HepG2 (cell line): Measurements from ENCODE around the gene PTPRM. TPM values are rescaled to one million over a fixed set of nuclear protein-coding genes. Genes with fewer than 3 reads are reported as not detected.
A peak's percentile ranks its signal among the peaks of the same experiment; 100 is the strongest.

Experiments
- AKAP8 ChIP-seq: sonication (generic); formaldehyde crosslinking; IDR thresholded peaks from 2 replicates; pipeline ENCODE4 v1.5.1; 2020; ENCODE audit warnings: mild to moderate bottlenecking, missing genetic modification reagents
- ARID3A ChIP-seq: IDR thresholded peaks from 2 replicates; pipeline ENCODE4 v1.6.1; 2012; ENCODE audit warnings: low read depth, low read length, improper control_type of control experiment
- EP300 ChIP-seq, 3 experiments: sonication (generic) in 1 of 3; formaldehyde crosslinking in 1 of 3; IDR thresholded peaks; 2 replicates each; pipeline versions ENCODE4 v1.5.1 to v1.6.1; 2011 to 2020; ENCODE audit warnings: low read depth in 2 of 3, low read length in 2 of 3, borderline replicate concordance in 1 of 3, improper control_type of control experiment in 1 of 3, mild to moderate bottlenecking in 1 of 3, missing genetic modification reagents in 1 of 3, moderate library complexity in 1 of 3
- FOSL2 ChIP-seq: sonication (generic); formaldehyde crosslinking; IDR thresholded peaks from 2 replicates; pipeline ENCODE4 v1.4.0; 2020; ENCODE audit warnings: missing genetic modification reagents
- FOXP4 ChIP-seq: sonication (generic); formaldehyde crosslinking; IDR thresholded peaks from 2 replicates; pipeline ENCODE4 v1.4.0; 2020; ENCODE audit warnings: missing genetic modification reagents
- MIXL1 ChIP-seq: IDR thresholded peaks from 2 replicates; pipeline ENCODE4 v1.6.1; 2016
- NR2F1 ChIP-seq, 2 experiments: fragments of 450-650 bp in 1 of 2; formaldehyde crosslinking in 1 of 2; IDR thresholded peaks; 2 replicates each; pipeline versions ENCODE4 v1.5.0 to v1.6.1; 2016 to 2020; ENCODE audit warnings: mild to moderate bottlenecking in 1 of 2, missing compliant biosample characterization in 1 of 2, missing genetic modification reagents in 1 of 2, moderate library complexity in 1 of 2
- NR2F2 ChIP-seq: IDR thresholded peaks from 2 replicates; pipeline ENCODE4 v1.6.1; 2012; ENCODE audit warnings: low read depth, inconsistent platforms, borderline replicate concordance
- PAXIP1 ChIP-seq: sonication (generic); formaldehyde crosslinking; conservative IDR thresholded peaks from 2 replicates; pipeline ENCODE4 v1.4.0; 2020; ENCODE audit warnings: mild to moderate bottlenecking, missing genetic modification reagents, moderate library complexity
- POLR2AphosphoS5 ChIP-seq: IDR thresholded peaks from 2 replicates; pipeline ENCODE4 v1.6.1; 2012; ENCODE audit warnings: low read depth, low read length
- RCOR2 ChIP-seq: IDR thresholded peaks from 2 replicates; pipeline ENCODE4 v1.6.1; 2016; ENCODE audit warnings: missing biosample characterization, missing genetic modification reagents
- RFXANK ChIP-seq: IDR thresholded peaks from 2 replicates; pipeline ENCODE4 v1.6.1; 2016
- SOX5 ChIP-seq: IDR thresholded peaks from 2 replicates; pipeline ENCODE4 v1.6.1; 2016; ENCODE audit warnings: borderline replicate concordance
- TEAD2 ChIP-seq: sonication (generic); formaldehyde crosslinking; IDR thresholded peaks from 2 replicates; pipeline ENCODE4 v1.9.0; 2021; ENCODE audit warnings: missing genetic modification reagents
- ZNF24 ChIP-seq: fragments of 450-650 bp; IDR thresholded peaks from 2 replicates; pipeline ENCODE4 v1.6.1; 2017; ENCODE audit warnings: antibody characterized with exemption, mild to moderate bottlenecking
- ZNF264 ChIP-seq: sonication (generic); formaldehyde crosslinking; IDR thresholded peaks from 2 replicates; pipeline ENCODE4 v1.4.0; 2020; ENCODE audit warnings: missing genetic modification reagents
- ZNF644 ChIP-seq: IDR thresholded peaks from 2 replicates; pipeline ENCODE4 v1.6.1; 2016; ENCODE audit warnings: low read depth
- polyA plus RNA-seq, 8 experiments: library from polyadenylated mRNA; depleted of rRNA in 3 of 8; stranded (reverse) in 7 of 8; unstranded in 1 of 8; fragments of >200 nt; fragmentation: Illumina TruSeq in 4 of 8; extraction: Trizol in 4 of 8; gene quantifications; 2 replicates each; pipeline versions ENCODE4 v1.2.1 to v1.2.3, GENCODE V29; 2011 to 2016; ENCODE audit warnings: low read depth in 4 of 8, missing spikeins in 1 of 8, mixed read lengths in 1 of 8; ENCODE audit not compliant: insufficient read depth in 1 of 8
- total RNA-seq, 5 experiments: library from RNA; depleted of rRNA; stranded (reverse); fragments of >200 nt; fragmentation: Illumina TruSeq; extraction: Trizol; gene quantifications; 2 replicates each; pipeline ENCODE4 v1.2.3, GENCODE V29; 2016; ENCODE audit warnings: low read depth in 1 of 5
- TF ChIP-seq, protein P1 (sequence below): sonication (generic); formaldehyde crosslinking; IDR thresholded peaks from 2 replicates; pipeline ENCODE4 v1.5.1; 2020; ENCODE audit warnings: mild to moderate bottlenecking, missing genetic modification reagents, borderline replicate concordance

PTPRM gene
- total and polyA plus RNA-seq, 2 of the 13 experiments (the other 11 are each of a cell fraction or from before 2014, with no cell fraction given): 12.6 to 108 TPM

DNA sequence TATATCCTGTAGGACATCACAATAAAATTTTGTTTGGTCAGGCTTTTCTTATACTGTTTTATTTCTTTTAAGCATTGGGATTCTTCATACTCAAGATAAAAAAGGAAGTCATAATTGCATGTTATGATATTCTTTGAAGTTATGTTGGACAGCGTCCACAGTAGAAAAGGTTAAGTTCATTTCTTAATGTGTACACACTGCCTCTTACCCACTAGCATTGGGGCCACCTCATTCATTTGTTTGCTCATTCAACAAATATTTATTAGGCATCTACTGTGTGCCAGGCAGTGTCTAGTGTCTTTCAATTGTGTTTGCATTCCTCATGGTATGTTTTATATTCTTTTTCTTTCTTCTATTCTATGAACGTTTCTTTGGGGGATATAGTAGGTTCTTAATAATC is 70.2 kb downstream of the PTPRM start (continued):
- TF ChIP-seq ARID3A (peak; percentile 83), NR2F1 (CRISPR knock-in tag; IDR thresholded peaks at IDR 0.05) (0 out of 4 replicates have a peak, but pooled peaks of 1 of the 2 experiments have one; percentile 34), RFXANK (CRISPR knock-in tag) (no peak), PAXIP1 (CRISPR knock-in tag) (peak; percentile 46; the same call in 1 of the 2 replicates), ZNF264 (peak; percentile 94), NR2F2 (0 out of 2 replicates have a peak, but pooled peaks have one; percentile 29), RCOR2 (CRISPR knock-in tag) (peak; percentile 29; the same call in 1 of the 2 replicates), SOX5 (CRISPR knock-in tag) (peak; percentile 61; the same call in 1 of the 2 replicates), TEAD2 (CRISPR knock-in tag) (no peak), ZNF24 (peak; percentile 85), POLR2AphosphoS5 (no peak), AKAP8 (CRISPR knock-in tag) (no peak), FOSL2 (CRISPR knock-in tag) (peak; percentile 53; the same call in 1 of the 2 replicates), MIXL1 (CRISPR knock-in tag) (0 out of 2 replicates have a peak, but pooled peaks have one; percentile 44), FOXP4 (CRISPR knock-in tag) (peak; percentile 69), ZNF644 (CRISPR knock-in tag) (0 out of 2 replicates have a peak, but pooled peaks have one; percentile 38), EP300 (IDR thresholded peaks at IDR 0.05; ENCODE audit: low read depth in 2 of 2, low read length in 2 of 2) (peak in 1 of 2 experiments; percentile 45; a peak in 1 of 4 replicates), EP300 (CRISPR knock-in tag; IDR thresholded peaks at IDR 0.05; ENCODE audit: borderline replicate concordance) (no peak)
- TF ChIP-seq, protein P1, sequence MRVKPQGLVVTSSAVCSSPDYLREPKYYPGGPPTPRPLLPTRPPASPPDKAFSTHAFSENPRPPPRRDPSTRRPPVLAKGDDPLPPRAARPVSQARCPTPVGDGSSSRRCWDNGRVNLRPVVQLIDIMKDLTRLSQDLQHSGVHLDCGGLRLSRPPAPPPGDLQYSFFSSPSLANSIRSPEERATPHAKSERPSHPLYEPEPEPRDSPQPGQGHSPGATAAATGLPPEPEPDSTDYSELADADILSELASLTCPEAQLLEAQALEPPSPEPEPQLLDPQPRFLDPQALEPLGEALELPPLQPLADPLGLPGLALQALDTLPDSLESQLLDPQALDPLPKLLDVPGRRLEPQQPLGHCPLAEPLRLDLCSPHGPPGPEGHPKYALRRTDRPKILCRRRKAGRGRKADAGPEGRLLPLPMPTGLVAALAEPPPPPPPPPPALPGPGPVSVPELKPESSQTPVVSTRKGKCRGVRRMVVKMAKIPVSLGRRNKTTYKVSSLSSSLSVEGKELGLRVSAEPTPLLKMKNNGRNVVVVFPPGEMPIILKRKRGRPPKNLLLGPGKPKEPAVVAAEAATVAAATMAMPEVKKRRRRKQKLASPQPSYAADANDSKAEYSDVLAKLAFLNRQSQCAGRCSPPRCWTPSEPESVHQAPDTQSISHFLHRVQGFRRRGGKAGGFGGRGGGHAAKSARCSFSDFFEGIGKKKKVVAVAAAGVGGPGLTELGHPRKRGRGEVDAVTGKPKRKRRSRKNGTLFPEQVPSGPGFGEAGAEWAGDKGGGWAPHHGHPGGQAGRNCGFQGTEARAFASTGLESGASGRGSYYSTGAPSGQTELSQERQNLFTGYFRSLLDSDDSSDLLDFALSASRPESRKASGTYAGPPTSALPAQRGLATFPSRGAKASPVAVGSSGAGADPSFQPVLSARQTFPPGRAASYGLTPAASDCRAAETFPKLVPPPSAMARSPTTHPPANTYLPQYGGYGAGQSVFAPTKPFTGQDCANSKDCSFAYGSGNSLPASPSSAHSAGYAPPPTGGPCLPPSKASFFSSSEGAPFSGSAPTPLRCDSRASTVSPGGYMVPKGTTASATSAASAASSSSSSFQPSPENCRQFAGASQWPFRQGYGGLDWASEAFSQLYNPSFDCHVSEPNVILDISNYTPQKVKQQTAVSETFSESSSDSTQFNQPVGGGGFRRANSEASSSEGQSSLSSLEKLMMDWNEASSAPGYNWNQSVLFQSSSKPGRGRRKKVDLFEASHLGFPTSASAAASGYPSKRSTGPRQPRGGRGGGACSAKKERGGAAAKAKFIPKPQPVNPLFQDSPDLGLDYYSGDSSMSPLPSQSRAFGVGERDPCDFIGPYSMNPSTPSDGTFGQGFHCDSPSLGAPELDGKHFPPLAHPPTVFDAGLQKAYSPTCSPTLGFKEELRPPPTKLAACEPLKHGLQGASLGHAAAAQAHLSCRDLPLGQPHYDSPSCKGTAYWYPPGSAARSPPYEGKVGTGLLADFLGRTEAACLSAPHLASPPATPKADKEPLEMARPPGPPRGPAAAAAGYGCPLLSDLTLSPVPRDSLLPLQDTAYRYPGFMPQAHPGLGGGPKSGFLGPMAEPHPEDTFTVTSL (CRISPR knock-in tag): peak; percentile 34; the same call in 1 of the 2 replicates
